HepG2 (cell line): ENCODE measurements around the gene DUSP8. TPM values are rescaled to one million over a fixed set of nuclear protein-coding genes. Genes with fewer than 3 reads are reported as not detected.

Experiments
- AGO2 ChIP-seq: fragments of 200-400 bp; formaldehyde crosslinking; optimal IDR thresholded peaks from 2 replicates; pipeline ENCODE3; 2017; ENCODE audit warnings: mild to moderate bottlenecking, low read depth, low read length, moderate library complexity
- BATF2 ChIP-seq: sonication (generic); formaldehyde crosslinking; IDR thresholded peaks from 2 replicates; pipeline ENCODE4 v1.8.0; 2022; ENCODE audit warnings: mild to moderate bottlenecking, missing genetic modification reagents, moderate library complexity
- BCL6 ChIP-seq: IDR thresholded peaks from 2 replicates; pipeline ENCODE4 v1.6.1; 2016; ENCODE audit warnings: missing genetic modification reagents, missing compliant biosample characterization
- DDIT3 ChIP-seq: sonication (generic); formaldehyde crosslinking; IDR thresholded peaks from 2 replicates; pipeline ENCODE4 v1.4.0; 2020; ENCODE audit warnings: mild to moderate bottlenecking, missing genetic modification reagents
- DNMT3B ChIP-seq: conservative IDR thresholded peaks from 2 replicates; pipeline ENCODE4 v1.6.1; 2016; ENCODE audit warnings: missing biosample characterization, control low read depth
- FOXO4 ChIP-seq: sonication (generic); formaldehyde crosslinking; conservative IDR thresholded peaks from 2 replicates; pipeline ENCODE4 v1.8.1; 2023; ENCODE audit warnings: missing genetic modification reagents
- IRX3 ChIP-seq: sonication (generic); formaldehyde crosslinking; IDR thresholded peaks from 2 replicates; pipeline ENCODE4 v1.8.1; 2023; ENCODE audit warnings: mild to moderate bottlenecking, low read depth, missing genetic modification reagents, borderline replicate concordance
- KDM6A ChIP-seq: IDR thresholded peaks from 2 replicates; pipeline ENCODE4 v1.6.1; 2016; ENCODE audit warnings: low read depth
- MYNN ChIP-seq: sonication (generic); formaldehyde crosslinking; IDR thresholded peaks from 2 replicates; pipeline ENCODE4 v1.4.0; 2020; ENCODE audit warnings: mild to moderate bottlenecking, low read depth, missing genetic modification reagents
- SMAD1 ChIP-seq: sonication (generic); formaldehyde crosslinking; IDR thresholded peaks from 2 replicates; pipeline ENCODE4 v1.4.0; 2020; ENCODE audit warnings: missing genetic modification reagents, low read depth, mild to moderate bottlenecking, borderline replicate concordance
- SMYD3 ChIP-seq: sonication (generic); formaldehyde crosslinking; IDR thresholded peaks from 2 replicates; pipeline ENCODE4 v1.8.1; 2023; ENCODE audit warnings: mild to moderate bottlenecking, missing genetic modification reagents
- ZNF326 ChIP-seq: sonication (generic); formaldehyde crosslinking; IDR thresholded peaks from 2 replicates; pipeline ENCODE4 v1.4.0; 2020; ENCODE audit warnings: missing genetic modification reagents, borderline replicate concordance
- ZNF335 ChIP-seq: sonication (generic); formaldehyde crosslinking; IDR thresholded peaks from 2 replicates; pipeline ENCODE4 v1.4.0; 2020; ENCODE audit warnings: missing genetic modification reagents
- ZNF460 ChIP-seq: sonication (generic); formaldehyde crosslinking; IDR thresholded peaks from 2 replicates; pipeline ENCODE4 v1.5.1; 2020; ENCODE audit warnings: missing genetic modification reagents, mild to moderate bottlenecking, borderline replicate concordance
- ZNF615 ChIP-seq: sonication (generic); formaldehyde crosslinking; IDR thresholded peaks from 2 replicates; pipeline ENCODE4 v1.5.0; 2020; ENCODE audit warnings: mild to moderate bottlenecking, missing genetic modification reagents, borderline replicate concordance
- ZNF775 ChIP-seq: sonication (generic); formaldehyde crosslinking; IDR thresholded peaks from 2 replicates; pipeline ENCODE4 v1.4.0; 2020; ENCODE audit warnings: missing genetic modification reagents, mild to moderate bottlenecking, moderate library complexity, borderline replicate concordance
- ZNF878 ChIP-seq: sonication (generic); formaldehyde crosslinking; IDR thresholded peaks from 2 replicates; pipeline ENCODE4 v1.8.1; 2023; ENCODE audit warnings: mild to moderate bottlenecking, missing genetic modification reagents, moderate library complexity
- polyA plus RNA-seq, 8 experiments: library from polyadenylated mRNA; depleted of rRNA in 3 of 8; stranded (reverse) in 7 of 8; unstranded in 1 of 8; fragments of >200 nt; fragmentation: Illumina TruSeq in 4 of 8; extraction: Trizol in 4 of 8; gene quantifications; 2 replicates each; pipeline versions ENCODE4 v1.2.1 to v1.2.3, GENCODE V29; 2011 to 2016; ENCODE audit warnings: low read depth in 4 of 8, missing spikeins in 1 of 8, mixed read lengths in 1 of 8; ENCODE audit not compliant: insufficient read depth in 1 of 8
- total RNA-seq, 5 experiments: library from RNA; depleted of rRNA; stranded (reverse); fragments of >200 nt; fragmentation: Illumina TruSeq; extraction: Trizol; gene quantifications; 2 replicates each; pipeline ENCODE4 v1.2.3, GENCODE V29; 2016; ENCODE audit warnings: low read depth in 1 of 5
- TF ChIP-seq, protein P1 (sequence below): sonication (generic); formaldehyde crosslinking; IDR thresholded peaks from 2 replicates; pipeline ENCODE4 v1.4.0; 2020; ENCODE audit warnings: low read depth, missing genetic modification reagents
- TF ChIP-seq, protein P2 (sequence below): sonication (generic); formaldehyde crosslinking; IDR thresholded peaks from 2 replicates; pipeline ENCODE4 v1.9.0; 2022; ENCODE audit warnings: low read depth, missing genetic modification reagents
- TF ChIP-seq, protein P3 (sequence below): IDR thresholded peaks from 2 replicates; pipeline ENCODE4 v1.6.1; 2016

The DUSP8 gene
- total and polyA plus RNA-seq, 2 of the 13 experiments (the other 11 are each of a cell fraction or from before 2014, with no cell fraction given) = 1.8 to 8.0 TPM

DNA sequence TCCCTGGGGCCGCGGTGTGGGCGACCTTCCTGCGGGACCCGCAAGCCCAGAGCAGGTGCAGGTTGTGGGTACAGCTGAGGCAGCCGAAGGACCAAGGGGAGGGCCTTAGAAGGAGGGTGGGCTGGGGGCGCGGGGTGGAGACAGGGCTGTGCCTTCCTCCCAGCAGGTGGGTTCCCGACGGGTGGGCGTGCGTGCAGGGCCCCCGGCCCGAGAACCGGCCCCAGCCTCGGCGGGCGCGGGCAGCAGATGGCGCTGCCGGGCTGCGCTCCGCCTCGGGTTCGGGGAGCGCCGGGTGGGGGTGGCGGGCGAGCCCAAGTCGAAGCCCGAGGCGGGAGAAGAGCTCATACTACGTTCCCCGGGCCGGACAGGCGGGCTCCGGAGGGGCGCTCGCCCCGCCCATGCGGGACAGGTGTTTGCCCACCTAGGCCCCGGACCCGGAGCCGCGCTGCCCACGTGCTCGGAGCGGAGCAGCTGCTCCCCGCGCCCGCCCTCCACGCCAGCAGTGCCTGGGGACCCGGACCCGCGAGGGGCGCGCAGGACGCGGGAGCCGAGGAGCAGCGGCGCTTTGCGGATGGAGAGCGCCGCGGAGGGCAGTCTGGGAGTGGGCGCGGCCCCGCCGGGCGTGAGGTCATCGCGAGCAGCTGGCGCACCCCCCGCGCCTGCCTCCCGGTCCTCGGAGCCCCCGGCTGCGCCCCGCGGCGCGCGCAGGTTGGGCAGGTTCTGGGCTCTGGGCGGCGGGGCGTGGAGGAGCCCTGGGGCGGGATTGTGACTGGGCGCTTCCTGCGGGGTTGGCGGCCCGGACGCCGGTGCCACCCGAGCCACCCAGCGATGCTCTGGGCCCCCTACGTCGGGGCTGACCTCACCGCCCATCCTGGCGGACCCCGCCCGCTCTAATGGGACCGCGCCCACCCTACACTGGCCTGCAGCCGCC, 25.3 kb downstream of the DUSP8 start (continued):
- TF ChIP-seq, protein P1, sequence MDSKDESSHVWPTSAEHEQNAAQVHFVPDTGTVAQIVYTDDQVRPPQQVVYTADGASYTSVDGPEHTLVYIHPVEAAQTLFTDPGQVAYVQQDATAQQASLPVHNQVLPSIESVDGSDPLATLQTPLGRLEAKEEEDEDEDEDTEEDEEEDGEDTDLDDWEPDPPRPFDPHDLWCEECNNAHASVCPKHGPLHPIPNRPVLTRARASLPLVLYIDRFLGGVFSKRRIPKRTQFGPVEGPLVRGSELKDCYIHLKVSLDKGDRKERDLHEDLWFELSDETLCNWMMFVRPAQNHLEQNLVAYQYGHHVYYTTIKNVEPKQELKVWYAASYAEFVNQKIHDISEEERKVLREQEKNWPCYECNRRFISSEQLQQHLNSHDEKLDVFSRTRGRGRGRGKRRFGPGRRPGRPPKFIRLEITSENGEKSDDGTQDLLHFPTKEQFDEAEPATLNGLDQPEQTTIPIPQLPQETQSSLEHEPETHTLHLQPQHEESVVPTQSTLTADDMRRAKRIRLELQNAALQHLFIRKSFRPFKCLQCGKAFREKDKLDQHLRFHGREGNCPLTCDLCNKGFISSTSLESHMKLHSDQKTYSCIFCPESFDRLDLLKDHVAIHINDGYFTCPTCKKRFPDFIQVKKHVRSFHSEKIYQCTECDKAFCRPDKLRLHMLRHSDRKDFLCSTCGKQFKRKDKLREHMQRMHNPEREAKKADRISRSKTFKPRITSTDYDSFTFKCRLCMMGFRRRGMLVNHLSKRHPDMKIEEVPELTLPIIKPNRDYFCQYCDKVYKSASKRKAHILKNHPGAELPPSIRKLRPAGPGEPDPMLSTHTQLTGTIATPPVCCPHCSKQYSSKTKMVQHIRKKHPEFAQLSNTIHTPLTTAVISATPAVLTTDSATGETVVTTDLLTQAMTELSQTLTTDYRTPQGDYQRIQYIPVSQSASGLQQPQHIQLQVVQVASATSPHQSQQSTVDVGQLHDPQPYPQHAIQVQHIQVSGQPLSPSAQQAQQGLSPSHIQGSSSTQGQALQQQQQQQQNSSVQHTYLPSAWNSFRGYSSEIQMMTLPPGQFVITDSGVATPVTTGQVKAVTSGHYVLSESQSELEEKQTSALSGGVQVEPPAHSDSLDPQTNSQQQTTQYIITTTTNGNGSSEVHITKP = peak; percentile 61; the same call in 1 of the 2 replicates
- TF ChIP-seq SMAD1 (CRISPR knock-in tag) (no peak), IRX3 (CRISPR knock-in tag) (no peak), DNMT3B (CRISPR knock-in tag) (no peak), AGO2 (no peak), ZNF326 (CRISPR knock-in tag) (no peak), DDIT3 (CRISPR knock-in tag) (no peak), ZNF775 (CRISPR knock-in tag) (no peak), ZNF460 (CRISPR knock-in tag) (no peak), ZNF615 (CRISPR knock-in tag) (no peak), SMYD3 (CRISPR knock-in tag) (no peak), ZNF878 (CRISPR knock-in tag) (no peak), MYNN (CRISPR knock-in tag) (no peak), KDM6A (CRISPR knock-in tag) (no peak), BCL6 (no peak), FOXO4 (CRISPR knock-in tag) (no peak), BATF2 (no peak), ZNF335 (CRISPR knock-in tag) (no peak)
- TF ChIP-seq, protein P2, sequence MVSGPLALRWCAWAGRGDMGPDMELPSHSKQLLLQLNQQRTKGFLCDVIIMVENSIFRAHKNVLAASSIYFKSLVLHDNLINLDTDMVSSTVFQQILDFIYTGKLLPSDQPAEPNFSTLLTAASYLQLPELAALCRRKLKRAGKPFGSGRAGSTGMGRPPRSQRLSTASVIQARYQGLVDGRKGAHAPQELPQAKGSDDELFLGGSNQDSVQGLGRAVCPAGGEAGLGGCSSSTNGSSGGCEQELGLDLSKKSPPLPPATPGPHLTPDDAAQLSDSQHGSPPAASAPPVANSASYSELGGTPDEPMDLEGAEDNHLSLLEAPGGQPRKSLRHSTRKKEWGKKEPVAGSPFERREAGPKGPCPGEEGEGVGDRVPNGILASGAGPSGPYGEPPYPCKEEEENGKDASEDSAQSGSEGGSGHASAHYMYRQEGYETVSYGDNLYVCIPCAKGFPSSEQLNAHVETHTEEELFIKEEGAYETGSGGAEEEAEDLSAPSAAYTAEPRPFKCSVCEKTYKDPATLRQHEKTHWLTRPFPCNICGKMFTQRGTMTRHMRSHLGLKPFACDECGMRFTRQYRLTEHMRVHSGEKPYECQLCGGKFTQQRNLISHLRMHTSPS (CRISPR knock-in tag) = no peak
- TF ChIP-seq, protein P3, sequence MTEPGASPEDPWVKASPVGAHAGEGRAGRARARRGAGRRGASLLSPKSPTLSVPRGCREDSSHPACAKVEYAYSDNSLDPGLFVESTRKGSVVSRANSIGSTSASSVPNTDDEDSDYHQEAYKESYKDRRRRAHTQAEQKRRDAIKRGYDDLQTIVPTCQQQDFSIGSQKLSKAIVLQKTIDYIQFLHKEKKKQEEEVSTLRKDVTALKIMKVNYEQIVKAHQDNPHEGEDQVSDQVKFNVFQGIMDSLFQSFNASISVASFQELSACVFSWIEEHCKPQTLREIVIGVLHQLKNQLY (CRISPR knock-in tag) = no peak
